Camera-type eye (tissue), 1 donor: Measurements from ENCODE around the gene CHRNA9. TPM values are rescaled to one million over a fixed set of nuclear protein-coding genes. Genes with fewer than 3 reads are reported as not detected.

Experiments used
- total RNA-seq: library from RNA; depleted of rRNA; stranded (reverse); fragments of >200 nt; gene quantifications from one replicate; pipeline ENCODE4 v1.2.3, GENCODE V29; 2014

Gene CHRNA9
- total RNA-seq, result not detected

DNA sequence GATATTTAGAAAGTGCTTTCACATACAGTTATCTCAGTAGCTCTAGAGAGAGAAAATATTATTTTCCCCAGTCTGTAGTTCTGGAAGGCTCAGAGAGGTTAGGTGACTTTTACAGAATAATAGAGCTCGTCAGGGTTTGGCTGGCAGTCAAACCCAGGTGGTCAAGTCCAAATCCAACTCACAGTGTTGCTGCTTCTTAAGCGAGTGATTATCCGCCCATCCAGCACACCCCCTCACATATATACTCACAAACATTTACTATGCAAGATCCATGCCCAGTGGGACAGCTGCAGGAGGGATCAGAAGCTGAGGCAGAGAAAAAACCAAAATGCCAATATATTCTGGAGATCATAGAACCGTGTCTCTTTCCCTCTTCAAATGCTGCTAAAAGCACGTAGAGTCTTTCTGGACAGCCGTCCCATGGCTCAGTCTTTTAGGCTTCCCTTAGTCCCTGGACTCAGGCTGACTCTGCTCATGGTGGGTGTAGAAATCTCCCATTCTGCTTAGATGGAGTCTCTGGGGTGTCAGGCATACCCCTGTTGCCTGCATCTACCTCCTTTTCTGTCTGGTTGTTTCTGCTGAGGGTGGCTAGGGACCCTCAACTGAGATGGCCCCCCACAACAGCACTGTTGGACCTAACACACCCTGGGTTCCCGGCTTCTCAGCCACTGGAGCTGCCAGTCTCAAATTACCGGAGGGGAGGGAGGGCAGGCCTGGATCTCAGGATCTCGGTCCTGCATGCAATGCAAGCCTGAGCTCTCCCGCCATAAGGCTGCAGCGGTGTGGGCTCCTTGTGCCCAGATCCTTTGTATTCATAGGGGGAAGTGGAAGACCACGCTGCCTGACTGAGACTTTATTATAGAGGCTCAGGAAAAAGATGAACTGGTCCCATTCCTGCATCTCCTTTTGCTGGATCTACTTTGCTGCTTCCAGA is at the start of gene CHRNA9:
Gene CHRNA9, plus strand, starts transcription at position 743 of the 934 bp plus-strand sequence. Its CDS starts 135 bp downstream, at position 878.

Other genes with a start within 250 kb of the CHRNA9 start
- 1.8 TPM for gene RHOH, start 138.3 kb upstream of the CHRNA9 start, total RNA-seq